Liver (tissue), 9 donors: ENCODE data around the gene WWOX. TPM values are rescaled to one million over a fixed set of nuclear protein-coding genes. Genes with fewer than 3 reads are reported as not detected.

Experiments
- DNase-seq: peaks from one replicate; pipeline ENCODE4 v3.0.0-alpha.2; 2017; ENCODE audit warnings: low spot score
- H3K27ac ChIP-seq, 2 donors: one replicate each; pipeline ENCODE4 v1.7.0; 2013; ENCODE audit warnings: inconsistent platforms in 2 of 2, low read length in 2 of 2, control low read depth in 1 of 2, low read depth in 1 of 2, mild to moderate bottlenecking in 1 of 2
- H3K27me3 ChIP-seq, 4 donors: one replicate each; pipeline versions ENCODE4 v1.6.1 to v1.7.0; 2013; ENCODE audit warnings: low read length in 3 of 4, inconsistent platforms in 1 of 4, mild to moderate bottlenecking in 1 of 4, moderate library complexity in 1 of 4; ENCODE audit not compliant: control insufficient read depth in 4 of 4, insufficient read depth in 4 of 4
- H3K36me3 ChIP-seq, 4 donors: one replicate each; pipeline versions ENCODE4 v1.6.1 to v1.7.0; 2013; ENCODE audit warnings: low read length in 3 of 4, mild to moderate bottlenecking in 3 of 4, low read depth in 1 of 4, moderate library complexity in 1 of 4; ENCODE audit not compliant: control insufficient read depth in 4 of 4, insufficient read depth in 3 of 4
- H3K4me1 ChIP-seq, 4 donors: one replicate each; pipeline versions ENCODE4 v1.6.1 to v1.7.0; 2013; ENCODE audit warnings: low read length in 3 of 4, mild to moderate bottlenecking in 3 of 4, moderate library complexity in 1 of 4; ENCODE audit not compliant: control insufficient read depth in 4 of 4, insufficient read depth in 4 of 4
- H3K4me3 ChIP-seq, 3 donors: one replicate each; pipeline versions ENCODE4 v1.6.1 to v1.7.0; 2013; ENCODE audit warnings: low read length in 3 of 3, control low read depth in 1 of 3, low read depth in 1 of 3, mild to moderate bottlenecking in 1 of 3
- H3K9ac ChIP-seq, 2 donors: one replicate each; pipeline ENCODE4 v1.7.0; 2013; ENCODE audit warnings: low read length in 2 of 2, mild to moderate bottlenecking in 2 of 2, moderate library complexity in 2 of 2, control low read depth in 1 of 2, low read depth in 1 of 2
- H3K9me3 ChIP-seq, 4 donors: one replicate each; pipeline versions ENCODE4 v1.6.1 to v1.7.0; 2013; ENCODE audit warnings: low read length in 3 of 4; ENCODE audit not compliant: control insufficient read depth in 4 of 4
- EGR1 ChIP-seq, 2 donors: IDR thresholded peaks; 2 replicates each; pipeline ENCODE4 v1.6.1; 2016 to 2018; ENCODE audit warnings: antibody characterized with exemption in 2 of 2, low read depth in 2 of 2
- FOXA2 ChIP-seq: IDR thresholded peaks from 2 replicates; pipeline ENCODE4 v1.6.1; 2016; ENCODE audit warnings: antibody characterized with exemption
- GABPA ChIP-seq, 2 donors: IDR thresholded peaks in 1 of 2; conservative IDR thresholded peaks in 1 of 2; 2 replicates each; pipeline ENCODE4 v1.6.1; 2016; ENCODE audit warnings: antibody characterized with exemption in 2 of 2, mild to moderate bottlenecking in 1 of 2, moderate library complexity in 1 of 2
- HNF4A ChIP-seq, 2 donors: conservative IDR thresholded peaks; 2 replicates each; pipeline ENCODE4 v1.6.1; 2016; ENCODE audit warnings: antibody characterized with exemption in 2 of 2, mild to moderate bottlenecking in 2 of 2
- HNF4G ChIP-seq: IDR thresholded peaks from 2 replicates; pipeline ENCODE4 v1.6.1; 2016; ENCODE audit warnings: antibody characterized with exemption
- JUND ChIP-seq, 2 donors: IDR thresholded peaks; 2 replicates each; pipeline ENCODE4 v1.6.1; 2016; ENCODE audit warnings: antibody characterized with exemption in 2 of 2
- NR2F2 ChIP-seq: IDR thresholded peaks from 2 replicates; pipeline ENCODE4 v1.6.1; 2016; ENCODE audit warnings: antibody characterized with exemption
- RAD21 ChIP-seq, 2 donors: IDR thresholded peaks; 2 replicates each; pipeline ENCODE4 v1.6.1; 2016; ENCODE audit warnings: antibody characterized with exemption in 2 of 2, mild to moderate bottlenecking in 2 of 2
- RXRA ChIP-seq, 2 donors: IDR thresholded peaks; 2 replicates each; pipeline ENCODE4 v1.6.1; 2017 to 2018; ENCODE audit warnings: antibody characterized with exemption in 2 of 2, mild to moderate bottlenecking in 1 of 2
- SP1 ChIP-seq: IDR thresholded peaks from 2 replicates; pipeline ENCODE4 v1.6.1; 2018; ENCODE audit warnings: antibody characterized with exemption, mild to moderate bottlenecking
- TAF1 ChIP-seq: conservative IDR thresholded peaks from 2 replicates; pipeline ENCODE4 v1.6.1; 2016; ENCODE audit warnings: antibody characterized with exemption, mild to moderate bottlenecking
- YY1 ChIP-seq: IDR thresholded peaks from 2 replicates; pipeline ENCODE4 v1.6.1; 2016; ENCODE audit warnings: antibody characterized with exemption, mild to moderate bottlenecking
- WGBS: extraction: QIAGEN DNeasy Blood & Tissue Kit; methylation state at CpG from one replicate; pipeline ENCODE4 v1.1.7; 2013; 5-methylcytosine and 5-hydroxymethylcytosine counted together
- polyA plus RNA-seq, 2 donors: library from polyadenylated mRNA; stranded (reverse) in 1 of 2; unstranded in 1 of 2; fragments of 200-250 nt in 1 of 2; fragments of >200 nt in 1 of 2; fragmentation: Nextera tagmentation in 1 of 2; extraction: Ambion mirVana in 1 of 2; gene quantifications; one replicate each; pipeline versions ENCODE4 v1.2.1 to v1.2.3, GENCODE V29; 2013 to 2015
- total RNA-seq, 2 donors: library from RNA; depleted of rRNA; stranded (reverse); fragments of >200 nt; gene quantifications; one replicate each; pipeline ENCODE4 v1.2.3, GENCODE V29; 2014
- TF ChIP-seq, protein P1 (sequence below): IDR thresholded peaks from 2 replicates; pipeline ENCODE4 v1.6.1; 2016; ENCODE audit warnings: antibody characterized with exemption
- TF ChIP-seq, protein P2 (sequence below): IDR thresholded peaks from 2 replicates; pipeline ENCODE4 v1.6.1; 2016; ENCODE audit warnings: antibody characterized with exemption
- TF ChIP-seq, protein P3 (sequence below): fragments of 150-350 bp; IDR thresholded peaks from 2 replicates; pipeline ENCODE4 v1.5.1; 2017; ENCODE audit warnings: improper control_type of control experiment, low read depth, low read length; ENCODE audit not compliant: missing input control
- TF ChIP-seq, protein P4 (sequence below): IDR thresholded peaks from 2 replicates; pipeline ENCODE4 v1.6.1; 2016; ENCODE audit warnings: antibody characterized with exemption
- TF ChIP-seq, protein P5 (sequence below): IDR thresholded peaks from 2 replicates; pipeline ENCODE4 v1.6.1; 2016; ENCODE audit warnings: antibody characterized with exemption, mild to moderate bottlenecking
- donor health status: healthy.
- donor health status: healthy.
- donor health status: healthy.
- donor health status: healthy.
- donor health status: healthy.

Gene WWOX
- total and polyA plus RNA-seq, 4 donors = 9.8 to 46.0 (median 15.3) TPM

DNA sequence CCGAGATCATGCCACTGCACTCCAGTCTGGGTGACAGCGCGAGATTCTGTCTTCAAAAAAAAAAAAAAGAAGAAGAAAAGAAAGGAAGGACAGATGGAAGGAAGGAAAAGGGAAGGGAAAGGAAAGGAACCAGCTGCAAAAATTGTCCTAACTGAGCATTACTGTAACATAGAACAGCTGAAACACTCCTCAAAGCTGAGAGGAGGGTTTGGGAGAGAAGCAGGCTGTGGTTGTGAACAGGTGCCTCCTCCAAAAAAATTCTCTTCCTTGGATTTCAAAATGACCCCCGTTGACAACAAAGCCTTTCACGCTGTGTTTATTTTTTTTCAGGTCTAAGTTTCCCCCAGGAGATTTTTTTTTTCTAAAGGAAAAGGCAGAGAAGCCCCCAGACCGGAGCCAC is 541.4 kb downstream of the WWOX start:
- H3K36me3 ChIP-seq = no peaks in the 10 kb centered on the region
- H3K9ac ChIP-seq = no peak overlapping the region
- H3K9me3 ChIP-seq = no peaks in the 10 kb centered on the region
- no peak overlapping the region for H3K4me3 ChIP-seq
- H3K27me3 ChIP-seq = no peaks in the 10 kb centered on the region
- DNase-seq = no peak
- H3K27ac ChIP-seq = no peak overlapping the region
- 90% methylated on average over 6 of the region's 6 CpGs for WGBS
- H3K4me1 ChIP-seq = peaks cover 0 to 10% (median 4%) of the 10 kb centered on the region in 4 donors
- TF ChIP-seq EGR1 (IDR thresholded peaks at IDR 0.05; ENCODE audit: low read depth in 2 of 2) (no peak), TAF1 (no peak), YY1 (no peak), RAD21 (IDR thresholded peaks at IDR 0.05) (no peak), HNF4G (no peak), HNF4A (conservative IDR thresholded peaks at IDR 0.05) (no peak), SP1 (no peak), FOXA2 (no peak), NR2F2 (no peak), RXRA (IDR thresholded peaks at IDR 0.05) (no peak), JUND (IDR thresholded peaks at IDR 0.05) (no peak), GABPA (IDR thresholded peaks at IDR 0.05 in 1 of 2, conservative IDR thresholded peaks at IDR 0.05 in 1 of 2) (no peak)
- TF ChIP-seq, protein P1, sequence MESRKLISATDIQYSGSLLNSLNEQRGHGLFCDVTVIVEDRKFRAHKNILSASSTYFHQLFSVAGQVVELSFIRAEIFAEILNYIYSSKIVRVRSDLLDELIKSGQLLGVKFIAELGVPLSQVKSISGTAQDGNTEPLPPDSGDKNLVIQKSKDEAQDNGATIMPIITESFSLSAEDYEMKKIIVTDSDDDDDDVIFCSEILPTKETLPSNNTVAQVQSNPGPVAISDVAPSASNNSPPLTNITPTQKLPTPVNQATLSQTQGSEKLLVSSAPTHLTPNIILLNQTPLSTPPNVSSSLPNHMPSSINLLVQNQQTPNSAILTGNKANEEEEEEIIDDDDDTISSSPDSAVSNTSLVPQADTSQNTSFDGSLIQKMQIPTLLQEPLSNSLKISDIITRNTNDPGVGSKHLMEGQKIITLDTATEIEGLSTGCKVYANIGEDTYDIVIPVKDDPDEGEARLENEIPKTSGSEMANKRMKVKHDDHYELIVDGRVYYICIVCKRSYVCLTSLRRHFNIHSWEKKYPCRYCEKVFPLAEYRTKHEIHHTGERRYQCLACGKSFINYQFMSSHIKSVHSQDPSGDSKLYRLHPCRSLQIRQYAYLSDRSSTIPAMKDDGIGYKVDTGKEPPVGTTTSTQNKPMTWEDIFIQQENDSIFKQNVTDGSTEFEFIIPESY = no peak
- TF ChIP-seq, protein P2, sequence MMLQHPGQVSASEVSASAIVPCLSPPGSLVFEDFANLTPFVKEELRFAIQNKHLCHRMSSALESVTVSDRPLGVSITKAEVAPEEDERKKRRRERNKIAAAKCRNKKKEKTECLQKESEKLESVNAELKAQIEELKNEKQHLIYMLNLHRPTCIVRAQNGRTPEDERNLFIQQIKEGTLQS = no peak
- TF ChIP-seq, protein P3, sequence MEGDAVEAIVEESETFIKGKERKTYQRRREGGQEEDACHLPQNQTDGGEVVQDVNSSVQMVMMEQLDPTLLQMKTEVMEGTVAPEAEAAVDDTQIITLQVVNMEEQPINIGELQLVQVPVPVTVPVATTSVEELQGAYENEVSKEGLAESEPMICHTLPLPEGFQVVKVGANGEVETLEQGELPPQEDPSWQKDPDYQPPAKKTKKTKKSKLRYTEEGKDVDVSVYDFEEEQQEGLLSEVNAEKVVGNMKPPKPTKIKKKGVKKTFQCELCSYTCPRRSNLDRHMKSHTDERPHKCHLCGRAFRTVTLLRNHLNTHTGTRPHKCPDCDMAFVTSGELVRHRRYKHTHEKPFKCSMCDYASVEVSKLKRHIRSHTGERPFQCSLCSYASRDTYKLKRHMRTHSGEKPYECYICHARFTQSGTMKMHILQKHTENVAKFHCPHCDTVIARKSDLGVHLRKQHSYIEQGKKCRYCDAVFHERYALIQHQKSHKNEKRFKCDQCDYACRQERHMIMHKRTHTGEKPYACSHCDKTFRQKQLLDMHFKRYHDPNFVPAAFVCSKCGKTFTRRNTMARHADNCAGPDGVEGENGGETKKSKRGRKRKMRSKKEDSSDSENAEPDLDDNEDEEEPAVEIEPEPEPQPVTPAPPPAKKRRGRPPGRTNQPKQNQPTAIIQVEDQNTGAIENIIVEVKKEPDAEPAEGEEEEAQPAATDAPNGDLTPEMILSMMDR = no peak
- TF ChIP-seq, protein P4, sequence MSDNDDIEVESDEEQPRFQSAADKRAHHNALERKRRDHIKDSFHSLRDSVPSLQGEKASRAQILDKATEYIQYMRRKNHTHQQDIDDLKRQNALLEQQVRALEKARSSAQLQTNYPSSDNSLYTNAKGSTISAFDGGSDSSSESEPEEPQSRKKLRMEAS = no peak
- TF ChIP-seq, protein P5, sequence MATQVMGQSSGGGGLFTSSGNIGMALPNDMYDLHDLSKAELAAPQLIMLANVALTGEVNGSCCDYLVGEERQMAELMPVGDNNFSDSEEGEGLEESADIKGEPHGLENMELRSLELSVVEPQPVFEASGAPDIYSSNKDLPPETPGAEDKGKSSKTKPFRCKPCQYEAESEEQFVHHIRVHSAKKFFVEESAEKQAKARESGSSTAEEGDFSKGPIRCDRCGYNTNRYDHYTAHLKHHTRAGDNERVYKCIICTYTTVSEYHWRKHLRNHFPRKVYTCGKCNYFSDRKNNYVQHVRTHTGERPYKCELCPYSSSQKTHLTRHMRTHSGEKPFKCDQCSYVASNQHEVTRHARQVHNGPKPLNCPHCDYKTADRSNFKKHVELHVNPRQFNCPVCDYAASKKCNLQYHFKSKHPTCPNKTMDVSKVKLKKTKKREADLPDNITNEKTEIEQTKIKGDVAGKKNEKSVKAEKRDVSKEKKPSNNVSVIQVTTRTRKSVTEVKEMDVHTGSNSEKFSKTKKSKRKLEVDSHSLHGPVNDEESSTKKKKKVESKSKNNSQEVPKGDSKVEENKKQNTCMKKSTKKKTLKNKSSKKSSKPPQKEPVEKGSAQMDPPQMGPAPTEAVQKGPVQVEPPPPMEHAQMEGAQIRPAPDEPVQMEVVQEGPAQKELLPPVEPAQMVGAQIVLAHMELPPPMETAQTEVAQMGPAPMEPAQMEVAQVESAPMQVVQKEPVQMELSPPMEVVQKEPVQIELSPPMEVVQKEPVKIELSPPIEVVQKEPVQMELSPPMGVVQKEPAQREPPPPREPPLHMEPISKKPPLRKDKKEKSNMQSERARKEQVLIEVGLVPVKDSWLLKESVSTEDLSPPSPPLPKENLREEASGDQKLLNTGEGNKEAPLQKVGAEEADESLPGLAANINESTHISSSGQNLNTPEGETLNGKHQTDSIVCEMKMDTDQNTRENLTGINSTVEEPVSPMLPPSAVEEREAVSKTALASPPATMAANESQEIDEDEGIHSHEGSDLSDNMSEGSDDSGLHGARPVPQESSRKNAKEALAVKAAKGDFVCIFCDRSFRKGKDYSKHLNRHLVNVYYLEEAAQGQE = no peak
